ENCODE results near the gene PRCD.
A peak's percentile ranks its signal among the peaks of the same experiment; 100 is the strongest.

The PRCD gene

GRCh38 chr17:76540381-76541300 is 797 bp downstream of the PRCD start:
- H3K9me3 ChIP-seq (ENCODE audit: control insufficient read depth in 5 of 5, low read length in 5 of 5) = no peaks in the 10 kb centered on the region
- no peaks in the 10 kb centered on the region for H3K36me3 ChIP-seq (ENCODE audit: control insufficient read depth in 5 of 5, insufficient read depth in 5 of 5, low read length in 5 of 5)
- H3K4me3 ChIP-seq (ENCODE audit: low read depth in 1 of 5, low read length in 5 of 5) = peak overlapping the region; percentile 59 to 70 (median 67)
- peaks cover 10 to 75% (median 65%) of the 10 kb centered on the region in 5 donors for H3K4me1 ChIP-seq (ENCODE audit: control insufficient read depth in 5 of 5, insufficient read depth in 5 of 5, low read length in 5 of 5)
- peaks cover 0 to 4% (median 0%) of the 10 kb centered on the region in 5 donors for H3K27me3 ChIP-seq (ENCODE audit: control insufficient read depth in 5 of 5, insufficient read depth in 4 of 5, low read length in 5 of 5)
- H3K27ac ChIP-seq (ENCODE audit: low read depth, low read length) = no peak overlapping the region
- peak overlapping the region in 2 of 5 donors; percentile 64 to 72 for H3K9ac ChIP-seq (ENCODE audit: low read length in 5 of 5)

- Histone ChIP-seq H3K9ac (ENCODE audit: low read length in 5 of 5) (no peak overlapping the region), H3K4me1 (ENCODE audit: control insufficient read depth in 5 of 5, insufficient read depth in 5 of 5, low read length in 5 of 5) (peaks cover 9 to 69% (median 56%) of the 10 kb centered on the region in 5 donors)
Observed at GRCh38 chr17:76541739-76542454, 2.1 kb downstream of the PRCD start.

GRCh38 chr17:76542566-76542971 is 2.7 kb downstream of the PRCD start:
- Histone ChIP-seq H3K9ac (ENCODE audit: low read length in 5 of 5) (no peak overlapping the region), H3K27me3 (ENCODE audit: control insufficient read depth in 5 of 5, insufficient read depth in 4 of 5, low read length in 5 of 5) (peaks cover 0 to 4% (median 0%) of the 10 kb centered on the region in 5 donors), H3K4me1 (ENCODE audit: control insufficient read depth in 5 of 5, insufficient read depth in 5 of 5, low read length in 5 of 5) (peaks cover 15 to 72% (median 59%) of the 10 kb centered on the region in 5 donors), H3K36me3 (ENCODE audit: control insufficient read depth in 5 of 5, insufficient read depth in 5 of 5, low read length in 5 of 5) (no peaks in the 10 kb centered on the region), H3K9me3 (ENCODE audit: control insufficient read depth in 5 of 5, low read length in 5 of 5) (no peaks in the 10 kb centered on the region), H3K27ac (ENCODE audit: low read depth, low read length) (no peak overlapping the region), H3K4me3 (ENCODE audit: low read depth in 1 of 5, low read length in 5 of 5) (no peak overlapping the region)

More at GRCh38 chr17:76541739-76542454, 2.1 kb downstream of the PRCD start:
- Histone ChIP-seq H3K27ac (ENCODE audit: low read depth, low read length) (no peak overlapping the region), H3K36me3 (ENCODE audit: control insufficient read depth in 5 of 5, insufficient read depth in 5 of 5, low read length in 5 of 5) (no peaks in the 10 kb centered on the region), H3K27me3 (ENCODE audit: control insufficient read depth in 5 of 5, insufficient read depth in 4 of 5, low read length in 5 of 5) (peaks cover 0 to 4% (median 0%) of the 10 kb centered on the region in 5 donors), H3K9me3 (ENCODE audit: control insufficient read depth in 5 of 5, low read length in 5 of 5) (no peaks in the 10 kb centered on the region), H3K4me3 (ENCODE audit: low read depth in 1 of 5, low read length in 5 of 5) (no peak overlapping the region)

DNA sequence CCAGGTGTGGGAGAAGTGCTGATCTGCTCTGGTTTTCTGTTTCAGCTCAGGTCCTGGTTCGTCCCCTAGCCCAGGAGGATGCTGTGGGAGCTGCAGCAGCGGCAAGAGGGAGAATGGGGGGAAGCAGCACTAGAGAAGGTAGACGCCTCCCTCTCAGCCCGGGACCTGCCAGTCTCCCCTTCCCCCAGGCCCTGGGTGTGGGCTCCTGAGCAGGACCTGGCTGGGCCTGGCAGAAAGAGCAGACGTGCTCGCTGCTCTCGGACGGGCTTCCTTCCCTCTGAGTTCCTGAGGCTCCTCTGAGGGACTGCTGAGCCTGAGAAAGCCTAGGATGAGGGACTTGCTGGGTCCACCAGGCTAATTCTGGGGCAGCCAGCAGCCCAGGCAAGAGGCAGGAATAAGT is 3.1 kb downstream of the PRCD start:
- peaks cover 0 to 4% (median 0%) of the 10 kb centered on the region in 5 donors for H3K27me3 ChIP-seq (ENCODE audit: control insufficient read depth in 5 of 5, insufficient read depth in 4 of 5, low read length in 5 of 5)
- no peaks in the 10 kb centered on the region for H3K36me3 ChIP-seq (ENCODE audit: control insufficient read depth in 5 of 5, insufficient read depth in 5 of 5, low read length in 5 of 5)
- H3K4me3 ChIP-seq (ENCODE audit: low read depth in 1 of 5, low read length in 5 of 5) = no peak overlapping the region
- peaks cover 15 to 72% (median 61%) of the 10 kb centered on the region in 5 donors for H3K4me1 ChIP-seq (ENCODE audit: control insufficient read depth in 5 of 5, insufficient read depth in 5 of 5, low read length in 5 of 5)
- H3K9me3 ChIP-seq (ENCODE audit: control insufficient read depth in 5 of 5, low read length in 5 of 5) = no peaks in the 10 kb centered on the region
- no peak overlapping the region for H3K27ac ChIP-seq (ENCODE audit: low read depth, low read length)
- no peak overlapping the region for H3K9ac ChIP-seq (ENCODE audit: low read length in 5 of 5)

- Histone ChIP-seq H3K27me3 (ENCODE audit: control insufficient read depth in 5 of 5, insufficient read depth in 4 of 5, low read length in 5 of 5) (peaks cover 0 to 2% (median 0%) of the 10 kb centered on the region in 5 donors), H3K9ac (ENCODE audit: low read length in 5 of 5) (peak overlapping the region in 1 of 5 donors; percentile 1), H3K27ac (ENCODE audit: low read depth, low read length) (no peak overlapping the region), H3K4me3 (ENCODE audit: low read depth in 1 of 5, low read length in 5 of 5) (no peak overlapping the region), H3K9me3 (ENCODE audit: control insufficient read depth in 5 of 5, low read length in 5 of 5) (no peaks in the 10 kb centered on the region), H3K36me3 (ENCODE audit: control insufficient read depth in 5 of 5, insufficient read depth in 5 of 5, low read length in 5 of 5) (no peaks in the 10 kb centered on the region), H3K4me1 (ENCODE audit: control insufficient read depth in 5 of 5, insufficient read depth in 5 of 5, low read length in 5 of 5) (peaks cover 15 to 71% (median 60%) of the 10 kb centered on the region in 5 donors)
Observed at GRCh38 chr17:76543482-76543825, 3.6 kb downstream of the PRCD start.

DNA sequence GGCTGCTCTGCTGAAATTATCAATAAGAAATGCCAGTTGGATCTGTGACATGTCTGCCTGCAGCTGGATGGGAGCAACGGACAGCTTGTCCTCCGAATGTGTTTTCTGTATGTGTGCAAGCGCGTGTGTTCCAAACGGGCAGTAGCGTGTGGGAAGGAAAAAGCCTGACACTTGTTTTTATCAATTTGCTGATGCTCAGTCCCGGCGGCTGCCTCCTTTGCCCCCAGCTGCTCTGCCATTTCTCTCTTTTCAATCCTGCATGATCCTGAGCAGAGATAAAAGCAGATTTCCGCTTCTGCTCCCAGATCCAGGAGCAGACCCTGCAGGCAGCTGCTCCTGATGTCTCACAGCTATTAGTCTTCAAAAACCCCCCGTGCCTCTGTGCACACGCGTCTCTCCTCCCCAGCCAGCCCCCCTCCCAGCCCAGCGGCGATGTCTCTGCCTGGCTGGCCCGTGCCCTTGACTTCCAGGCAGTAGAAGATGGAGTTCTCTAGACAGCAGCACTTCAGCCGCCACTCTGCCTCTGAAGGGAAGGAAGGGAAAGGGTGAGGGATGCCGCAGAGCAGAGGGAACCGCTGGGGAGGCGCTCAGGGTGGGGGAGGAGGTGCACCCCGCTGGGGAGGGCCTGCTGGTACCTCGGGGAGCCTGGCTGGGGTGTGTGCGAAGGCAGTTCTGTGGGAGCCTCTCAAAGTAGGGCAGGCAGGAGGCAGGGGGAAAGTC is 4.1 kb downstream of the PRCD start:
- Histone ChIP-seq H3K36me3 (ENCODE audit: control insufficient read depth in 5 of 5, insufficient read depth in 5 of 5, low read length in 5 of 5) (no peaks in the 10 kb centered on the region), H3K9ac (ENCODE audit: low read length in 5 of 5) (peak overlapping the region in 2 of 5 donors; percentile 17 to 33), H3K27ac (ENCODE audit: low read depth, low read length) (no peak overlapping the region), H3K9me3 (ENCODE audit: control insufficient read depth in 5 of 5, low read length in 5 of 5) (no peaks in the 10 kb centered on the region), H3K27me3 (ENCODE audit: control insufficient read depth in 5 of 5, insufficient read depth in 4 of 5, low read length in 5 of 5) (no peaks in the 10 kb centered on the region), H3K4me1 (ENCODE audit: control insufficient read depth in 5 of 5, insufficient read depth in 5 of 5, low read length in 5 of 5) (peaks cover 15 to 69% (median 59%) of the 10 kb centered on the region in 5 donors), H3K4me3 (ENCODE audit: low read depth in 1 of 5, low read length in 5 of 5) (no peak overlapping the region)

- Histone ChIP-seq H3K27me3 (ENCODE audit: control insufficient read depth in 5 of 5, insufficient read depth in 4 of 5, low read length in 5 of 5) (no peaks in the 10 kb centered on the region), H3K9me3 (ENCODE audit: control insufficient read depth in 5 of 5, low read length in 5 of 5) (no peaks in the 10 kb centered on the region), H3K36me3 (ENCODE audit: control insufficient read depth in 5 of 5, insufficient read depth in 5 of 5, low read length in 5 of 5) (no peaks in the 10 kb centered on the region), H3K4me1 (ENCODE audit: control insufficient read depth in 5 of 5, insufficient read depth in 5 of 5, low read length in 5 of 5) (peaks cover 13 to 61% (median 53%) of the 10 kb centered on the region in 5 donors), H3K9ac (ENCODE audit: low read length in 5 of 5) (peak overlapping the region in 2 of 5 donors; percentile 17 to 33), H3K27ac (ENCODE audit: low read depth, low read length) (no peak overlapping the region), H3K4me3 (ENCODE audit: low read depth in 1 of 5, low read length in 5 of 5) (no peak overlapping the region)
Observed at GRCh38 chr17:76544546-76545365, 4.9 kb downstream of the PRCD start.

- peaks cover 10 to 57% (median 48%) of the 10 kb centered on the region in 5 donors for H3K4me1 ChIP-seq (ENCODE audit: control insufficient read depth in 5 of 5, insufficient read depth in 5 of 5, low read length in 5 of 5)
- H3K9ac ChIP-seq (ENCODE audit: low read length in 5 of 5) = no peak overlapping the region
- no peaks in the 10 kb centered on the region for H3K36me3 ChIP-seq (ENCODE audit: control insufficient read depth in 5 of 5, insufficient read depth in 5 of 5, low read length in 5 of 5)
- no peaks in the 10 kb centered on the region for H3K9me3 ChIP-seq (ENCODE audit: control insufficient read depth in 5 of 5, low read length in 5 of 5)
- H3K4me3 ChIP-seq (ENCODE audit: low read depth in 1 of 5, low read length in 5 of 5) = no peak overlapping the region
- H3K27me3 ChIP-seq (ENCODE audit: control insufficient read depth in 5 of 5, insufficient read depth in 4 of 5, low read length in 5 of 5) = no peaks in the 10 kb centered on the region
- H3K27ac ChIP-seq (ENCODE audit: low read depth, low read length) = no peak overlapping the region
Observed at GRCh38 chr17:76545918-76546555, 6.2 kb downstream of the PRCD start.

Data from subcutaneous abdominal adipose tissue (tissue), 5 donors.